ENCODE measurements around the gene GRM8.

GRM8 gene

GRCh38 chr7:127264219-127264618, 11.5 kb upstream of the GRM8 start:
- peaks cover 20% of the 10 kb centered on the region; the same call in 1 of the 2 replicates for H3K27me3 ChIP-seq (ENCODE audit: control insufficient read depth, low read length)
- no peaks in the 10 kb centered on the region for H3F3A ChIP-seq (ENCODE audit: control insufficient read depth, insufficient read depth)
- H3K9me2 ChIP-seq (replicated peaks; ENCODE audit: control insufficient read depth, low read length) = no peaks in the 10 kb centered on the region
- H3K4me3 ChIP-seq (ENCODE audit: low read length) = no peak overlapping the region
- H3K36me3 ChIP-seq (ENCODE audit: control insufficient read depth, low read length) = no peaks in the 10 kb centered on the region
- TF ChIP-seq CTCF (IDR thresholded peaks at IDR 0.05; ENCODE audit: low read depth, low read length, poor library complexity, severe bottlenecking) (no peak), EZH2phosphoT487 (IDR thresholded peaks at IDR 0.05; ENCODE audit: borderline replicate concordance, low read length) (no peak)
- no peaks in the 10 kb centered on the region for H3K4me1 ChIP-seq (ENCODE audit: control insufficient read depth, low read length)
- H3K79me2 ChIP-seq (ENCODE audit: control insufficient read depth, low read length) = no peaks in the 10 kb centered on the region
- H3K4me2 ChIP-seq (ENCODE audit: low read length) = no peak overlapping the region
- no peak overlapping the region for H3K27ac ChIP-seq (ENCODE audit: low read depth, low read length)
- H4K20me1 ChIP-seq (ENCODE audit: control insufficient read depth, insufficient read depth, low read depth, low read length) = no peaks in the 10 kb centered on the region
- H3K9me3 ChIP-seq (ENCODE audit: control insufficient read depth, insufficient read depth, low read length) = 0 out of 2 replicates have a peak, but pooled peaks cover 1% of the 10 kb centered on the region

GRCh38 chr7:127258111-127258510, 5.4 kb upstream of the GRM8 start:
- Histone ChIP-seq H3K36me3 (ENCODE audit: control insufficient read depth, low read length) (no peaks in the 10 kb centered on the region), H3F3A (ENCODE audit: control insufficient read depth, insufficient read depth) (no peaks in the 10 kb centered on the region), H3K4me3 (ENCODE audit: low read length) (no peak overlapping the region), H3K79me2 (ENCODE audit: control insufficient read depth, low read length) (no peaks in the 10 kb centered on the region), H3K4me1 (ENCODE audit: control insufficient read depth, low read length) (peaks cover 7% of the 10 kb centered on the region), H3K9me2 (replicated peaks; ENCODE audit: control insufficient read depth, low read length) (no peaks in the 10 kb centered on the region), H3K27me3 (ENCODE audit: control insufficient read depth, low read length) (peaks cover 28% of the 10 kb centered on the region), H3K27ac (ENCODE audit: low read depth, low read length) (no peak overlapping the region), H3K9me3 (ENCODE audit: control insufficient read depth, insufficient read depth, low read length) (0 out of 2 replicates have a peak, but pooled peaks cover 2% of the 10 kb centered on the region), H4K20me1 (ENCODE audit: control insufficient read depth, insufficient read depth, low read depth, low read length) (no peaks in the 10 kb centered on the region), H3K4me2 (ENCODE audit: low read length) (no peak overlapping the region)
- no peak for TF ChIP-seq EZH2phosphoT487 (IDR thresholded peaks at IDR 0.05; ENCODE audit: borderline replicate concordance, low read length)
- TF ChIP-seq CTCF (IDR thresholded peaks at IDR 0.05; ENCODE audit: low read depth, low read length, poor library complexity, severe bottlenecking) = no peak

GRCh38 chr7:127257086-127257485, 4.3 kb upstream of the GRM8 start:
- H3K27ac ChIP-seq (ENCODE audit: low read depth, low read length) = no peak overlapping the region
- H3K4me3 ChIP-seq (ENCODE audit: low read length) = no peak overlapping the region
- peaks cover 10% of the 10 kb centered on the region for H3K4me1 ChIP-seq (ENCODE audit: control insufficient read depth, low read length)
- no peaks in the 10 kb centered on the region for H3K36me3 ChIP-seq (ENCODE audit: control insufficient read depth, low read length)
- TF ChIP-seq EZH2phosphoT487 (IDR thresholded peaks at IDR 0.05; ENCODE audit: borderline replicate concordance, low read length) (no peak), CTCF (IDR thresholded peaks at IDR 0.05; ENCODE audit: low read depth, low read length, poor library complexity, severe bottlenecking) (no peak)
- peaks cover 36% of the 10 kb centered on the region for H3K27me3 ChIP-seq (ENCODE audit: control insufficient read depth, low read length)
- H3K9me3 ChIP-seq (ENCODE audit: control insufficient read depth, insufficient read depth, low read length) = 0 out of 2 replicates have a peak, but pooled peaks cover 2% of the 10 kb centered on the region
- no peaks in the 10 kb centered on the region for H3F3A ChIP-seq (ENCODE audit: control insufficient read depth, insufficient read depth)
- no peak overlapping the region for H3K4me2 ChIP-seq (ENCODE audit: low read length)
- H4K20me1 ChIP-seq (ENCODE audit: control insufficient read depth, insufficient read depth, low read depth, low read length) = no peaks in the 10 kb centered on the region
- no peaks in the 10 kb centered on the region for H3K79me2 ChIP-seq (ENCODE audit: control insufficient read depth, low read length)
- no peaks in the 10 kb centered on the region for H3K9me2 ChIP-seq (replicated peaks; ENCODE audit: control insufficient read depth, low read length)
